ENCODE results near the gene DIDO1. TPM values are rescaled to one million over a fixed set of nuclear protein-coding genes. Genes with fewer than 3 reads are reported as not detected.

Gene DIDO1
- total RNA-seq, 1 experiment from 2014 or later: 85.9 TPM

DNA sequence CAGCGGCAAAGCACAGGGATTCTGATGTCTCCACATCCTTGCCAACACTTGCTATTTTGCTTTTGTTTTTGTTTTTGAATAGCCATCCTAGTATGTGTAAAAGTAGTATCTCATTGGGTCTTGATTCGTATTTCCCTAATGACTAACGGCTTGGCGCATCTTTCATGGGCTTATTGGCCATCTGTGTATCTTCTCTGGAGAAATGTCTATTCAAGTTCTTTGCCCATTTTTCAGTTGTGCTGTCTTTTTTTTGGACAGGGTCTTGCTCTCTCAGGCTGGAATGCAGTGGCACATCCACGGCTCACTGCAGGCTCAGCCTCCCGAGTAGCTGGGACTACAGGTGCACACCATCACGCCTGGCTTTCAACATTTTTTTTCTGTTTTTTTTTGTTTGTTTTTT, 82.1 kb downstream of the DIDO1 start:
- H2AFZ ChIP-seq (ENCODE audit: low read length): no peak overlapping the region
- H3K79me1 ChIP-seq (ENCODE audit: insufficient read depth, low read depth, low read length, poor library complexity, severe bottlenecking): no peaks in the 10 kb centered on the region
- H3K23ac ChIP-seq (ENCODE audit: insufficient read length, low read depth, low read length): no peak overlapping the region
- no peak overlapping the region for H2BK20ac ChIP-seq (ENCODE audit: low read depth, low read length, poor library complexity, severe bottlenecking)
- H3K36me3 Mint-ChIP-seq (ENCODE audit: insufficient read depth in 1 of 3, low read depth in 3 of 3): peaks cover 16 to 51% (median 42%) of the 10 kb centered on the region in 3 experiments; a peak in 6 of 7 replicates
- TF ChIP-seq, protein P1, sequence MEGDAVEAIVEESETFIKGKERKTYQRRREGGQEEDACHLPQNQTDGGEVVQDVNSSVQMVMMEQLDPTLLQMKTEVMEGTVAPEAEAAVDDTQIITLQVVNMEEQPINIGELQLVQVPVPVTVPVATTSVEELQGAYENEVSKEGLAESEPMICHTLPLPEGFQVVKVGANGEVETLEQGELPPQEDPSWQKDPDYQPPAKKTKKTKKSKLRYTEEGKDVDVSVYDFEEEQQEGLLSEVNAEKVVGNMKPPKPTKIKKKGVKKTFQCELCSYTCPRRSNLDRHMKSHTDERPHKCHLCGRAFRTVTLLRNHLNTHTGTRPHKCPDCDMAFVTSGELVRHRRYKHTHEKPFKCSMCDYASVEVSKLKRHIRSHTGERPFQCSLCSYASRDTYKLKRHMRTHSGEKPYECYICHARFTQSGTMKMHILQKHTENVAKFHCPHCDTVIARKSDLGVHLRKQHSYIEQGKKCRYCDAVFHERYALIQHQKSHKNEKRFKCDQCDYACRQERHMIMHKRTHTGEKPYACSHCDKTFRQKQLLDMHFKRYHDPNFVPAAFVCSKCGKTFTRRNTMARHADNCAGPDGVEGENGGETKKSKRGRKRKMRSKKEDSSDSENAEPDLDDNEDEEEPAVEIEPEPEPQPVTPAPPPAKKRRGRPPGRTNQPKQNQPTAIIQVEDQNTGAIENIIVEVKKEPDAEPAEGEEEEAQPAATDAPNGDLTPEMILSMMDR (conservative IDR thresholded peaks at IDR 0.05): no peak
- H3K4ac ChIP-seq (ENCODE audit: low read depth, low read length): no peak overlapping the region
- no peaks in the 10 kb centered on the region for H3K23me2 ChIP-seq (ENCODE audit: insufficient read length, low read depth, low read length, poor library complexity, severe bottlenecking)
- no peak overlapping the region for H2BK12ac ChIP-seq (ENCODE audit: insufficient read length, low read depth, low read length)
- no peaks in the 10 kb centered on the region for H3K27me3 Mint-ChIP-seq (ENCODE audit: low read depth)
- H3K56ac ChIP-seq (ENCODE audit: insufficient read length, low read depth, low read length): no peak overlapping the region
- H2BK120ac ChIP-seq (ENCODE audit: low read depth, low read length, poor library complexity, severe bottlenecking): no peak overlapping the region
- no peak overlapping the region for H3K18ac ChIP-seq (ENCODE audit: insufficient read length, low read depth, low read length)
- H3K27me3 ChIP-seq (ENCODE audit: insufficient read depth, low read length): no peaks in the 10 kb centered on the region
- no peak overlapping the region for H3K14ac ChIP-seq (ENCODE audit: insufficient read depth, low read length)
- no peak overlapping the region for H2BK5ac ChIP-seq (ENCODE audit: insufficient read length, low read length)
- no peak overlapping the region for H3K27ac Mint-ChIP-seq
- no peaks in the 10 kb centered on the region for H3K9me3 Mint-ChIP-seq
- no peaks in the 10 kb centered on the region for H4K20me1 ChIP-seq (ENCODE audit: control insufficient read depth, insufficient read depth, insufficient read length)
- WGBS (ENCODE audit: extremely low coverage, insufficient read length, low lambda C conversion rate): no CpG with 5 or more reads among the region's 7 CpGs
- no peak overlapping the region for H4K5ac ChIP-seq (ENCODE audit: insufficient read length, low read depth, low read length)
- no peaks in the 10 kb centered on the region for H3K79me2 ChIP-seq (ENCODE audit: insufficient read depth, low read length)
- no peak overlapping the region for H3K4me3 Mint-ChIP-seq
- H3K9me3 ChIP-seq (ENCODE audit: control insufficient read depth, low read depth, low read length): no peaks in the 10 kb centered on the region
- no peak overlapping the region for H4K8ac ChIP-seq (replicated peaks; ENCODE audit: insufficient read length, low read depth, low read length)
- no peaks in the 10 kb centered on the region for H3K4me1 ChIP-seq (ENCODE audit: insufficient read depth, low read length)
- H4K91ac ChIP-seq (ENCODE audit: insufficient read length, low read depth, low read length): no peak overlapping the region
- no peak overlapping the region for H3K4me2 ChIP-seq (ENCODE audit: insufficient read depth, insufficient read length, low read length)
- H3K27ac ChIP-seq (ENCODE audit: insufficient read length, low read depth, low read length): no peak overlapping the region
- no peak overlapping the region for H2AK5ac ChIP-seq (ENCODE audit: insufficient read length, low read length)
- peaks cover 10 to 22% of the 10 kb centered on the region in 2 experiments for H3K4me1 Mint-ChIP-seq
- no peak overlapping the region for H2BK15ac ChIP-seq (ENCODE audit: low read depth, low read length)
- no peak overlapping the region for H3K9ac ChIP-seq (ENCODE audit: extremely low read depth, insufficient read length, low read length)
- DNase-seq: no peak
- no peak overlapping the region for H3T11ph ChIP-seq (ENCODE audit: low read length)
